NB4 (cell line): Measurements from ENCODE around the gene EHD1.

Source experiments
- DNase-seq: peaks from one replicate; pipeline ENCODE4 v3.0.0; 2010; ENCODE audit warnings: low read depth
- H3K4me3 ChIP-seq: one replicate; pipeline ENCODE4 v1.5.1; 2011; ENCODE audit warnings: mild to moderate bottlenecking, low read depth, low read length, moderate library complexity
- CTCF ChIP-seq: IDR thresholded peaks from one replicate; pipeline ENCODE4 v1.5.1; 2012; ENCODE audit warnings: low read depth, low read length
- MAX ChIP-seq: IDR thresholded peaks from 2 replicates; pipeline ENCODE4 v1.6.1; 2011; ENCODE audit warnings: low read depth, low read length
- MYC ChIP-seq: IDR thresholded peaks from 2 replicates; pipeline ENCODE4 v1.6.1; 2011; ENCODE audit warnings: low read depth, low read length
- POLR2A ChIP-seq: IDR thresholded peaks from 2 replicates; pipeline ENCODE4 v1.6.1; 2011; ENCODE audit warnings: mild to moderate bottlenecking; ENCODE audit not compliant: insufficient read length; ENCODE audit errors: extremely low read depth

The EHD1 gene

DNA sequence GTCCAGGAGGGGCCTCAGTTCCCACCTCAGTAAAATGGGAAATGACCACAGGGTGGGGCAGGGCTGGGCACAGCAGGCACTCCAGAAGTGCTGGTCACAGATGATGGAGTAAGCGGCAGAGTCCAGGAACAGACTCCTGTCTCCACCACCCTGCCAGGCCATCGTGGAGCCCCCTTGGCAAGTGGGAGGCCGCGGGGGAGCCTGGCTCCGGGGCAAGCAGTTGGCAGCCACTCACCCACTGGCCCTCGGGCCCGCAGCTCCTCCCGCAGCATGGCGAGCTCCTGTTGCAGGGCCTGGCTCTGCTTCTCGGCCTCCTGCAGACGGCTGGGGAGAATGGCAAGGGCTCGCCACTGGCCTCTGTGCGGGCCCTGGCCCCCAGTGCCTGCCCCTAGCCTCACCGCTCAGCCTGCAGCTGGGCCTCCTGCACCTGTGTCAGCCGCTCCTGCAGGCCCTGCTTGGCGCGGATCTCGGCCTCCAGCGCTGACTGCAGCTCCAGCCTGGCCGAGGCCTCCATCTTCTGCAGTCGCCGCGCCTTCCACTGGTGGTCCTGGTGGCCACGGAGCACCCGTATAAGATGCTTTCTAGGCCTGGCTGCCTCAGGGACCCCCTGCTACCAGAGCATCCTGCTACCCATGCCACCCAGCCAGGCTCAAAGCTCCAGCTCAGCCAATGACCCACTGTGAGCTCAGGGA is 44.2 kb downstream of the EHD1 start:
- no peak for DNase-seq
- TF ChIP-seq POLR2A (no peak), MYC (no peak), CTCF (no peak), MAX (no peak)
- H3K4me3 ChIP-seq: no peak overlapping the region

DNA sequence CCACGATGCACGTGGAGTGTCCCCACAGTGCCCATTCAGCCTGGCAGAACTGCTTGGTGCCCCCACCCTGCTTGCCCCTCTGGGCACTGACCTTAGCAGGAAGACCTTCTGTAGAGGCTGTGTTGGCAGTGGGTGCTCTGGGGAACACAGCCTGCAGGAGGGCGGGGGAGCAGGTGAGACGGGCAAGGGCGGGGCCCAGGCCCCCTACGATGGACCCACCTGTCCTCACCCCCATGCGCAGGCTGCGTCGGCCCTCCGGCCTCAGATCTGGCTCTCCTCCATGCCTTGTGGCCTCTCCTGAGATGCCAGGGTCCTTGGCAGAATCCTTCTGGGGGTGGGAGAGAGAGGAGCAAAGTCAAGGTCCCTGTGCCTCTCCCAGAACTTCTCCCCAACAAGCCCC is 44.9 kb downstream of the EHD1 start:
- no peak for DNase-seq
- TF ChIP-seq POLR2A: no peak
- no peak for TF ChIP-seq CTCF
- no peak for TF ChIP-seq MAX
- no peak for TF ChIP-seq MYC
- H3K4me3 ChIP-seq: no peak overlapping the region

GRCh38 chr11:64833198-64833502 is 45.3 kb downstream of the EHD1 start:
- TF ChIP-seq MAX (no peak), POLR2A (no peak), MYC (no peak), CTCF (no peak)
- DNase-seq: no peak
- H3K4me3 ChIP-seq: no peak overlapping the region

DNA sequence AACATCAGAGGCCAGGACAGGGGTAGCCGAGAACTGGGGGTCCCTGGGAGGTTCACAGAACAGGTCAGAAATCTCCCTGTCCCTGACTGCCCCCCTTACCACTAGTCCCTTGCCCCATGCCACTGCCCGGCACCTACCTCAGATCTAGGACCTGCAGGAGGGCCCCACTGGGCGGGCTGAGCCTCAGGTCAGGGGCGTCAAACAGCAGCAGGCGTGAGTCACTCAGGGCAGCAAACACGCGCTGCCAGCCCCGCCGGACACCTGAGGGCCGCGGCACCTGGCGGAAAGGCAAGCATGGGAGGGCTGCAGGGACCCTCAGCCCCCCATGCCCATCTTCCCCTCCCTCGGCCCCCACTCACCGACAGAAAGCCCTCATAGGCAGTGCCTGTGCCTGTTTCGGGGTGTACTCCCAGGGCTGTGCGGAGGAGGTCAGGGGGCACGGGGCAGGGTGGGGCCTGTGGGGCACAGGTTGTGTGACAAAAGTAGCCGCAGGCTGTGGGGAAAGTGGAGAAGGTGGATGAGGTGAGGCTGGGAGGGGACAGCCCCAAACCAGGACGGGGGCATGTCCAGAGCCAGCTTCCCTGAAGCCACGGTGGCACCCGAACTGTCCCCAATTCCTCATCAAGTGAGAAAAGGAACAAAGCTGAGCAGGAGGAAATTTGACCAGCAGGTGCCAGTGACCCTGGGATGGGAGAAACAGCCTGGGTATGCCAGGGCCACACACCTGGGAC is 45.8 kb downstream of the EHD1 start:
- H3K4me3 ChIP-seq: no peak overlapping the region
- no peak for TF ChIP-seq MYC
- no peak for TF ChIP-seq MAX
- no peak for TF ChIP-seq POLR2A
- TF ChIP-seq CTCF: no peak

DNA sequence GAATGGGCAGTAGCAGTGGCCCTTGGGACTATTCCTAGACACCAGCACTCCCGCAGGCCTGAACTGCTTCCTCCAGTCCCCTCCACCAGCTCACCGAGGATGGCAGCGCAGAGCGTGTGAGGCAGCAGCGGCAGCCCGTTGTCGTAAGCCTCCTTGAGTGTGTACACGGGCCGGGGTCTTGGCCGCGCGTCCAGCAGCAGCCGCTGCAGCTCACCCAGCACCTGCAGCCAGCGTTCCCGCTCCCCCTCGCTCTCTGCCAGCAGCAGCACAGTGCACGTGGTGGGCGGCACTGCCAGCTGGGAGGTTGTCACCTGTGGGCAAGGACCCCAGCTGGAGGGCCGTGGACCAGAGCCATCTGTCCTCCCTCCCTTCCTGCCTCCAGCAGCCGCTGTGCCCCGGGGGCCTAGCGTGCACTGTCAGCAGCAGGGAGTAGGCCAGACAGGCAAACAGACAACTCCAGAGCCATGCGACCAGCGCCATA is 47.0 kb downstream of the EHD1 start:
- DNase-seq: no peak
- no peak overlapping the region for H3K4me3 ChIP-seq
- no peak for TF ChIP-seq MAX
- no peak for TF ChIP-seq MYC
- TF ChIP-seq CTCF: no peak
- TF ChIP-seq POLR2A: no peak

More for the DNA sequence above, 45.8 kb downstream of the EHD1 start:
- DNase-seq: no peak
